IMR-90 (cell line): ENCODE measurements around the gene CCDC171. TPM values are rescaled to one million over a fixed set of nuclear protein-coding genes. Genes with fewer than 3 reads are reported as not detected.

Experiments used
- ATAC-seq: fragments of 200-7000 bp; cut with Tn5 transposase; 2 replicates; pipeline ENCODE4 v1.9.1; 2020; ENCODE audit warnings: low read depth, mild to moderate bottlenecking, moderate library complexity
- BruUV-seq: library from RNA; stranded (reverse); fragments of 400-500 nt; replicated peaks from 2 replicates; lab custom pipeline; 2021; lab: Mats Ljungman, UMichigan
- CTCF ChIA-PET: fragments of 300-600 bp; formaldehyde crosslinking; extraction: SDS; loops from one replicate; lab custom pipeline; 2021; ENCODE audit warnings: antibody characterized with exemption; lab: Yijun Ruan, JAX
- POLR2A ChIA-PET: fragments of 300-600 bp; sonication (Branson Sonifier 250); formaldehyde crosslinking; loops from one replicate; lab custom pipeline; 2022; ENCODE audit warnings: antibody characterized with exemption; ENCODE audit not compliant: unreplicated experiment; lab: Charles Lee
- DNase-seq: peaks from one replicate; pipeline ENCODE4 v3.0.0; 2013
- H2AFZ ChIP-seq: replicated peaks from 2 replicates; pipeline ENCODE3; 2013; ENCODE audit warnings: low read length, mild to moderate bottlenecking; ENCODE audit not compliant: poor library complexity
- H2AK5ac ChIP-seq: 2 replicates; pipeline ENCODE4 v1.6.1; 2013; ENCODE audit warnings: low read depth, low read length, inconsistent platforms
- H2AK9ac ChIP-seq: replicated peaks from 2 replicates; pipeline ENCODE3; 2013; ENCODE audit warnings: mild to moderate bottlenecking, low read depth, low read length, moderate library complexity; ENCODE audit not compliant: poor library complexity
- H2BK120ac ChIP-seq: 2 replicates; pipeline ENCODE4 v1.6.1; 2013; ENCODE audit warnings: low read depth, low read length, inconsistent platforms
- H2BK15ac ChIP-seq: 3 replicates; pipeline ENCODE4 v1.6.1; 2013; ENCODE audit warnings: low read depth, low read length, inconsistent platforms
- H2BK20ac ChIP-seq: 2 replicates; pipeline ENCODE4 v1.6.1; 2013; ENCODE audit warnings: low read depth, mild to moderate bottlenecking, inconsistent platforms, low read length, moderate library complexity
- H2BK5ac ChIP-seq: 2 replicates; pipeline ENCODE4 v1.6.1; 2013; ENCODE audit warnings: mild to moderate bottlenecking, low read depth, low read length, inconsistent platforms; ENCODE audit not compliant: poor library complexity, severe bottlenecking
- H3K14ac ChIP-seq: replicated peaks from 2 replicates; pipeline ENCODE4 v1.6.1; 2013; ENCODE audit warnings: low read depth, low read length, inconsistent platforms
- H3K18ac ChIP-seq: 2 replicates; pipeline ENCODE4 v1.6.1; 2013; ENCODE audit warnings: low read depth, low read length, control low read depth
- H3K23ac ChIP-seq: 2 replicates; pipeline ENCODE4 v1.6.1; 2013; ENCODE audit warnings: low read depth, low read length, inconsistent platforms
- H3K27ac ChIP-seq: 2 replicates; pipeline ENCODE4 v1.5.1; 2013; ENCODE audit warnings: mild to moderate bottlenecking, control low read depth, low read length; ENCODE audit not compliant: insufficient read depth
- H3K27me3 ChIP-seq: 2 replicates; pipeline ENCODE4 v1.6.1; 2013; ENCODE audit warnings: low read length; ENCODE audit not compliant: control insufficient read depth, insufficient read depth
- H3K36me3 ChIP-seq: 2 replicates; pipeline ENCODE4 v1.6.1; 2013; ENCODE audit warnings: low read length, mixed read lengths; ENCODE audit not compliant: control insufficient read depth, insufficient read depth
- H3K4ac ChIP-seq: 2 replicates; pipeline ENCODE4 v1.6.1; 2013; ENCODE audit warnings: low read depth, low read length, inconsistent platforms
- H3K4me1 ChIP-seq: 2 replicates; pipeline ENCODE4 v1.6.1; 2013; ENCODE audit warnings: low read length, mixed read lengths; ENCODE audit not compliant: control insufficient read depth, insufficient read depth
- H3K4me2 ChIP-seq: 2 replicates; pipeline ENCODE4 v1.6.1; 2013; ENCODE audit warnings: low read depth, mild to moderate bottlenecking, control low read depth, low read length, moderate library complexity
- H3K4me3 ChIP-seq: 2 replicates; pipeline ENCODE4 v1.5.1; 2013; ENCODE audit warnings: low read depth, mild to moderate bottlenecking, control low read depth, low read length, moderate library complexity; ENCODE audit not compliant: insufficient read depth
- H3K56ac ChIP-seq: 2 replicates; pipeline ENCODE4 v1.6.1; 2013; ENCODE audit warnings: low read length, inconsistent platforms; ENCODE audit not compliant: insufficient read depth; ENCODE audit errors: extremely low read depth
- H3K79me1 ChIP-seq, 2 experiments: 2 replicates each; pipeline ENCODE4 v1.6.1; 2013; ENCODE audit warnings: low read length in 2 of 2, inconsistent platforms in 1 of 2, low read depth in 1 of 2
- H3K9ac ChIP-seq: 2 replicates; pipeline ENCODE4 v1.6.1; 2013; ENCODE audit warnings: low read depth, low read length, control low read depth
- H3K9me1 ChIP-seq: 2 replicates; pipeline ENCODE4 v1.6.1; 2013; ENCODE audit warnings: low read length, inconsistent platforms; ENCODE audit not compliant: insufficient read depth
- H3K9me3 ChIP-seq: 2 replicates; pipeline ENCODE4 v1.6.1; 2013; ENCODE audit warnings: low read length; ENCODE audit not compliant: control insufficient read depth, insufficient read depth
- H4K20me1 ChIP-seq: 2 replicates; pipeline ENCODE4 v1.6.1; 2013; ENCODE audit warnings: low read length, inconsistent platforms; ENCODE audit not compliant: insufficient read depth
- H4K5ac ChIP-seq: 2 replicates; pipeline ENCODE4 v1.6.1; 2013; ENCODE audit warnings: mild to moderate bottlenecking, low read depth, low read length, control low read depth
- H4K8ac ChIP-seq, 2 experiments: 2 replicates each; pipeline ENCODE4 v1.6.1; 2013; ENCODE audit warnings: low read depth in 2 of 2, low read length in 2 of 2, control low read depth in 1 of 2, inconsistent platforms in 1 of 2
- H4K91ac ChIP-seq: 2 replicates; pipeline ENCODE4 v1.6.1; 2013; ENCODE audit warnings: low read depth, low read length, inconsistent platforms; ENCODE audit not compliant: insufficient read depth
- CHD1 ChIP-seq: IDR thresholded peaks from 2 replicates; pipeline ENCODE4 v1.6.1; 2012; ENCODE audit warnings: low read depth, low read length, improper control_type of control experiment
- CTCF ChIP-seq: conservative IDR thresholded peaks from 2 replicates; pipeline ENCODE4 v1.5.1; 2012; ENCODE audit warnings: mild to moderate bottlenecking, low read depth, low read length, improper control_type of control experiment
- FOS ChIP-seq: fragments of 150-350 bp; IDR thresholded peaks from 2 replicates; pipeline ENCODE4 v1.6.1; 2016; ENCODE audit warnings: low read depth, low read length
- MAZ ChIP-seq: IDR thresholded peaks from 2 replicates; pipeline ENCODE4 v1.6.1; 2012; ENCODE audit warnings: low read depth, mild to moderate bottlenecking, low read length, improper control_type of control experiment, moderate library complexity, borderline replicate concordance
- MXI1 ChIP-seq: IDR thresholded peaks from 2 replicates; pipeline ENCODE4 v1.6.1; 2012; ENCODE audit warnings: low read depth, mild to moderate bottlenecking, low read length, moderate library complexity, borderline replicate concordance
- NFE2L2 ChIP-seq: fragments of 150-350 bp; IDR thresholded peaks from 2 replicates; pipeline ENCODE4 v1.6.1; 2016; ENCODE audit warnings: low read depth, mild to moderate bottlenecking, low read length
- RAD21 ChIP-seq: IDR thresholded peaks from 2 replicates; pipeline ENCODE4 v1.6.1; 2012; ENCODE audit warnings: low read length, improper control_type of control experiment
- RCOR1 ChIP-seq: IDR thresholded peaks from 2 replicates; pipeline ENCODE4 v1.6.1; 2012; ENCODE audit warnings: mild to moderate bottlenecking, low read length, improper control_type of control experiment; ENCODE audit not compliant: insufficient replicate concordance
- RFX5 ChIP-seq: IDR thresholded peaks from 2 replicates; pipeline ENCODE4 v1.8.0; 2012; ENCODE audit warnings: low read depth, mild to moderate bottlenecking, low read length, moderate library complexity
- WGBS, 2 experiments: methylation state at CpG; one replicate each; pipeline versions ENCODE4 v1.1.5 to v1.1.7; 2013; ENCODE audit warnings: missing lambda C conversion rate in 2 of 2; ENCODE audit not compliant: insufficient read length in 1 of 2; ENCODE audit errors: extremely low coverage in 2 of 2; 5-methylcytosine and 5-hydroxymethylcytosine counted together
- dilution Hi-C: fragments of 300-500 bp; cut with HindIII; formaldehyde crosslinking; loops from one replicate; pipeline ENCODE4 v1.14.3; 2018; ENCODE audit warnings: low sequenced_read_pairs; ENCODE audit not compliant: unreplicated experiment
- in situ Hi-C: fragments of 300-500 bp; cut with MboI; formaldehyde crosslinking; loops from 3 replicates; pipeline ENCODE4 v1.14.3; 2019; ENCODE audit warnings: low sequenced_read_pairs, inconsistent platforms, mixed read lengths
- intact Hi-C: fragments of 100-400 bp; cut with micrococcal nuclease; formaldehyde crosslinking; loops from 2 replicates; pipeline ENCODE4 v1.10.0; 2022
- polyA plus RNA-seq, 3 experiments: library from polyadenylated mRNA; depleted of rRNA; stranded (reverse); fragments of >200 nt; gene quantifications; 2 replicates each; pipeline ENCODE4 v1.2.3, GENCODE V29; 2012; ENCODE audit warnings: low replicate concordance in 1 of 3
- total RNA-seq: library from RNA; depleted of rRNA; stranded (reverse); fragments of >200 nt; gene quantifications from 2 replicates; pipeline ENCODE4 v1.2.3, GENCODE V29; 2012

The CCDC171 gene
- total and polyA plus RNA-seq, 2 of the 4 experiments (the other 2 are of a cell fraction): 0.63 to 2.2 TPM

GRCh38 chr9:15618540-15619331 is 65.9 kb downstream of the CCDC171 start:
- H3K36me3 ChIP-seq: no peaks in the 10 kb centered on the region
- no peak overlapping the region for H4K8ac ChIP-seq
- H3K4me2 ChIP-seq: no peak overlapping the region
- no peak overlapping the region for H3K4ac ChIP-seq
- H3K27me3 ChIP-seq: no peaks in the 10 kb centered on the region
- no peak overlapping the region for H4K5ac ChIP-seq
- no peak overlapping the region for H4K91ac ChIP-seq
- ATAC-seq (no peak), DNase-seq (no peak)
- no peaks in the 10 kb centered on the region for H3K79me1 ChIP-seq
- no peak overlapping the region for H3K4me3 ChIP-seq
- in situ Hi-C loops: loop anchor here (25.0 kb wide), 1 partner anchor 406 kb away; no protein-coding TSS in a partner anchor
- H2BK15ac ChIP-seq: no peak overlapping the region
- H3K9me1 ChIP-seq: no peaks in the 10 kb centered on the region
- dilution Hi-C loops: no loop called here
- BruUV-seq: no TSS peak
- 91% methylated on average over 4 of the region's 18 CpGs; no CpG with 5 or more reads in 1 of the 2 experiments for WGBS, 2 experiments
- no peak overlapping the region for H3K23ac ChIP-seq
- intact Hi-C loops: no loop called here
- CTCF ChIA-PET: interaction anchor here (0.8 kb wide), 1 partner anchor 13 kb away, joined by 3 read pairs; no protein-coding TSS in a partner anchor
- TF ChIP-seq RFX5 (no peak), FOS (no peak), CTCF (no peak), MAZ (no peak), NFE2L2 (no peak), CHD1 (no peak), RCOR1 (no peak), RAD21 (no peak), MXI1 (no peak)
- no peaks in the 10 kb centered on the region for H3K4me1 ChIP-seq
- H2AFZ ChIP-seq: no peak overlapping the region
- no peak overlapping the region for H3K18ac ChIP-seq
- no peak overlapping the region for H2BK5ac ChIP-seq
- no peak overlapping the region for H3K56ac ChIP-seq
- H3K9me3 ChIP-seq: no peaks in the 10 kb centered on the region; the same call in 1 of the 2 replicates
- POLR2A ChIA-PET: no interaction called here
- H2BK20ac ChIP-seq: no peak overlapping the region
- no peak overlapping the region for H3K14ac ChIP-seq
- no peak overlapping the region for H2AK9ac ChIP-seq
- no peak overlapping the region for H3K27ac ChIP-seq
- no peak overlapping the region for H3K9ac ChIP-seq
- H2BK120ac ChIP-seq: no peak overlapping the region
- H2AK5ac ChIP-seq: no peak overlapping the region
- no peaks in the 10 kb centered on the region for H4K20me1 ChIP-seq
